Activated CD4-positive, alpha-beta T cell treated with anti-CD3 and anti-CD28 coated beads for 24 hours (primary cell): Measurements from ENCODE around the gene OLFM4.
"Not testable (repeated sequence)": the region's sequence is repeated elsewhere in the genome, so short reads cannot be mapped to it uniquely, and the experiment has no call there.

Source experiments
- DNase-seq, 2 donors: peaks; one replicate each; pipeline ENCODE4 v3.0.0-alpha.2; 2020; ENCODE audit warnings: low read depth in 2 of 2

Gene OLFM4

GRCh38 chr13:53028637-53029203, at the start of gene OLFM4:
Gene OLFM4 (plus strand): TSS chr13:53028813. CDS start chr13:53028837, 24 bp downstream.
- no peak for DNase-seq

- no peak for DNase-seq
Observed at GRCh38 chr13:52978989-52979388, 49.6 kb upstream of the OLFM4 start.

- DNase-seq: no peak
Observed at GRCh38 chr13:52980695-52981094, 47.9 kb upstream of the OLFM4 start.

- DNase-seq: no peak
Observed at GRCh38 chr13:52983836-52984235, 44.8 kb upstream of the OLFM4 start.

- no peak for DNase-seq
Observed at GRCh38 chr13:52984881-52985363, 43.7 kb upstream of the OLFM4 start.

GRCh38 chr13:52991344-52992020, 37.1 kb upstream of the OLFM4 start:
- no peak for DNase-seq

GRCh38 chr13:52992110-52992509, 36.5 kb upstream of the OLFM4 start:
- DNase-seq: no peak

- DNase-seq: no peak
Observed at GRCh38 chr13:52994051-52994450, 34.6 kb upstream of the OLFM4 start.

- no peak for DNase-seq
Observed at GRCh38 chr13:52994865-52995264, 33.7 kb upstream of the OLFM4 start.

GRCh38 chr13:52995946-52996345, 32.7 kb upstream of the OLFM4 start:
- no peak for DNase-seq

GRCh38 chr13:52997951-52998876, 30.4 kb upstream of the OLFM4 start:
- DNase-seq: no peak

GRCh38 chr13:52999093-52999696, 29.4 kb upstream of the OLFM4 start:
- DNase-seq: no peak

GRCh38 chr13:53001444-53002225, 27.0 kb upstream of the OLFM4 start:
- DNase-seq: no peak

GRCh38 chr13:53004573-53004972, 24.0 kb upstream of the OLFM4 start:
- no peak for DNase-seq

- no peak for DNase-seq
Observed at GRCh38 chr13:53005626-53006025, 23.0 kb upstream of the OLFM4 start.

- DNase-seq: no peak
Observed at GRCh38 chr13:53007872-53008271, 20.7 kb upstream of the OLFM4 start.

- no peak for DNase-seq
Observed at GRCh38 chr13:53010374-53011105, 18.1 kb upstream of the OLFM4 start.

GRCh38 chr13:53012707-53013106, 15.9 kb upstream of the OLFM4 start:
- DNase-seq: no peak

GRCh38 chr13:53013113-53013512, 15.5 kb upstream of the OLFM4 start:
- DNase-seq: no peak

GRCh38 chr13:53014018-53014417, 14.6 kb upstream of the OLFM4 start:
- not testable (repeated sequence) for DNase-seq
